Measurements from ENCODE around the gene CERS4. TPM values are rescaled to one million over a fixed set of nuclear protein-coding genes. Genes with fewer than 3 reads are reported as not detected.

Gene CERS4
- total and polyA plus RNA-seq, 2 experiments from 2014 or later: 68.5 to 109 TPM

GRCh38 chr19:8261881-8262280, 52.7 kb downstream of the CERS4 start:
- 0 out of 2 replicates have a peak, but pooled peaks cover 7% of the 10 kb centered on the region for H3K36me3 ChIP-seq (ENCODE audit: insufficient read depth)
- H2AFZ ChIP-seq: no peak overlapping the region
- Mint-ChIP-seq H3K4me3 (no peak overlapping the region), H3K9me3 (no peaks in the 10 kb centered on the region), H3K4me1 (peaks cover 15% of the 10 kb centered on the region), H3K36me3 (ENCODE audit: low read depth) (peaks cover 48% of the 10 kb centered on the region), H3K27ac (no peak overlapping the region), H3K27me3 (ENCODE audit: insufficient read depth, low read depth, poor library complexity) (peaks cover 14% of the 10 kb centered on the region)
- 0 out of 2 replicates have a peak, but pooled peaks cover 6% of the 10 kb centered on the region for H3K4me1 ChIP-seq (ENCODE audit: insufficient read depth)
- no peak overlapping the region for H3K4me3 ChIP-seq
- no peak overlapping the region for H3K4me2 ChIP-seq
- H3K27me3 ChIP-seq (ENCODE audit: insufficient read depth): no peaks in the 10 kb centered on the region
- no peak overlapping the region for H3K27ac ChIP-seq (ENCODE audit: low read depth)
- TF ChIP-seq EZH2phosphoT487 (IDR thresholded peaks at IDR 0.05; ENCODE audit: unreplicated experiment) (no peak), POLR2AphosphoS5 (IDR thresholded peaks at IDR 0.05; ENCODE audit: low read depth) (no peak), ZNF331 (CRISPR knock-in tag; IDR thresholded peaks at IDR 0.05; ENCODE audit: low read depth) (no peak), CREB1 (CRISPR knock-in tag; IDR thresholded peaks at IDR 0.05; ENCODE audit: low read depth) (no peak), STAT1 (IDR thresholded peaks at IDR 0.05; ENCODE audit: unreplicated experiment) (no peak), NANOG (IDR thresholded peaks at IDR 0.05; ENCODE audit: borderline replicate concordance) (no peak), CTCF (conservative IDR thresholded peaks at IDR 0.05; ENCODE audit: low read depth in 2 of 2) (no peak), ZNF114 (CRISPR knock-in tag; IDR thresholded peaks at IDR 0.05) (no peak), JUNB (IDR thresholded peaks at IDR 0.05; ENCODE audit: unreplicated experiment) (no peak), EZH2 (IDR thresholded peaks at IDR 0.05; ENCODE audit: low read depth, unreplicated experiment) (no peak)
- TF ChIP-seq, protein P1, sequence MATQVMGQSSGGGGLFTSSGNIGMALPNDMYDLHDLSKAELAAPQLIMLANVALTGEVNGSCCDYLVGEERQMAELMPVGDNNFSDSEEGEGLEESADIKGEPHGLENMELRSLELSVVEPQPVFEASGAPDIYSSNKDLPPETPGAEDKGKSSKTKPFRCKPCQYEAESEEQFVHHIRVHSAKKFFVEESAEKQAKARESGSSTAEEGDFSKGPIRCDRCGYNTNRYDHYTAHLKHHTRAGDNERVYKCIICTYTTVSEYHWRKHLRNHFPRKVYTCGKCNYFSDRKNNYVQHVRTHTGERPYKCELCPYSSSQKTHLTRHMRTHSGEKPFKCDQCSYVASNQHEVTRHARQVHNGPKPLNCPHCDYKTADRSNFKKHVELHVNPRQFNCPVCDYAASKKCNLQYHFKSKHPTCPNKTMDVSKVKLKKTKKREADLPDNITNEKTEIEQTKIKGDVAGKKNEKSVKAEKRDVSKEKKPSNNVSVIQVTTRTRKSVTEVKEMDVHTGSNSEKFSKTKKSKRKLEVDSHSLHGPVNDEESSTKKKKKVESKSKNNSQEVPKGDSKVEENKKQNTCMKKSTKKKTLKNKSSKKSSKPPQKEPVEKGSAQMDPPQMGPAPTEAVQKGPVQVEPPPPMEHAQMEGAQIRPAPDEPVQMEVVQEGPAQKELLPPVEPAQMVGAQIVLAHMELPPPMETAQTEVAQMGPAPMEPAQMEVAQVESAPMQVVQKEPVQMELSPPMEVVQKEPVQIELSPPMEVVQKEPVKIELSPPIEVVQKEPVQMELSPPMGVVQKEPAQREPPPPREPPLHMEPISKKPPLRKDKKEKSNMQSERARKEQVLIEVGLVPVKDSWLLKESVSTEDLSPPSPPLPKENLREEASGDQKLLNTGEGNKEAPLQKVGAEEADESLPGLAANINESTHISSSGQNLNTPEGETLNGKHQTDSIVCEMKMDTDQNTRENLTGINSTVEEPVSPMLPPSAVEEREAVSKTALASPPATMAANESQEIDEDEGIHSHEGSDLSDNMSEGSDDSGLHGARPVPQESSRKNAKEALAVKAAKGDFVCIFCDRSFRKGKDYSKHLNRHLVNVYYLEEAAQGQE (IDR thresholded peaks at IDR 0.05; ENCODE audit: unreplicated experiment): no peak
- TF ChIP-seq, protein P2, sequence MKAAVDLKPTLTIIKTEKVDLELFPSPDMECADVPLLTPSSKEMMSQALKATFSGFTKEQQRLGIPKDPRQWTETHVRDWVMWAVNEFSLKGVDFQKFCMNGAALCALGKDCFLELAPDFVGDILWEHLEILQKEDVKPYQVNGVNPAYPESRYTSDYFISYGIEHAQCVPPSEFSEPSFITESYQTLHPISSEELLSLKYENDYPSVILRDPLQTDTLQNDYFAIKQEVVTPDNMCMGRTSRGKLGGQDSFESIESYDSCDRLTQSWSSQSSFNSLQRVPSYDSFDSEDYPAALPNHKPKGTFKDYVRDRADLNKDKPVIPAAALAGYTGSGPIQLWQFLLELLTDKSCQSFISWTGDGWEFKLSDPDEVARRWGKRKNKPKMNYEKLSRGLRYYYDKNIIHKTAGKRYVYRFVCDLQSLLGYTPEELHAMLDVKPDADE (IDR thresholded peaks at IDR 0.05): no peak
- TF ChIP-seq, protein P3, sequence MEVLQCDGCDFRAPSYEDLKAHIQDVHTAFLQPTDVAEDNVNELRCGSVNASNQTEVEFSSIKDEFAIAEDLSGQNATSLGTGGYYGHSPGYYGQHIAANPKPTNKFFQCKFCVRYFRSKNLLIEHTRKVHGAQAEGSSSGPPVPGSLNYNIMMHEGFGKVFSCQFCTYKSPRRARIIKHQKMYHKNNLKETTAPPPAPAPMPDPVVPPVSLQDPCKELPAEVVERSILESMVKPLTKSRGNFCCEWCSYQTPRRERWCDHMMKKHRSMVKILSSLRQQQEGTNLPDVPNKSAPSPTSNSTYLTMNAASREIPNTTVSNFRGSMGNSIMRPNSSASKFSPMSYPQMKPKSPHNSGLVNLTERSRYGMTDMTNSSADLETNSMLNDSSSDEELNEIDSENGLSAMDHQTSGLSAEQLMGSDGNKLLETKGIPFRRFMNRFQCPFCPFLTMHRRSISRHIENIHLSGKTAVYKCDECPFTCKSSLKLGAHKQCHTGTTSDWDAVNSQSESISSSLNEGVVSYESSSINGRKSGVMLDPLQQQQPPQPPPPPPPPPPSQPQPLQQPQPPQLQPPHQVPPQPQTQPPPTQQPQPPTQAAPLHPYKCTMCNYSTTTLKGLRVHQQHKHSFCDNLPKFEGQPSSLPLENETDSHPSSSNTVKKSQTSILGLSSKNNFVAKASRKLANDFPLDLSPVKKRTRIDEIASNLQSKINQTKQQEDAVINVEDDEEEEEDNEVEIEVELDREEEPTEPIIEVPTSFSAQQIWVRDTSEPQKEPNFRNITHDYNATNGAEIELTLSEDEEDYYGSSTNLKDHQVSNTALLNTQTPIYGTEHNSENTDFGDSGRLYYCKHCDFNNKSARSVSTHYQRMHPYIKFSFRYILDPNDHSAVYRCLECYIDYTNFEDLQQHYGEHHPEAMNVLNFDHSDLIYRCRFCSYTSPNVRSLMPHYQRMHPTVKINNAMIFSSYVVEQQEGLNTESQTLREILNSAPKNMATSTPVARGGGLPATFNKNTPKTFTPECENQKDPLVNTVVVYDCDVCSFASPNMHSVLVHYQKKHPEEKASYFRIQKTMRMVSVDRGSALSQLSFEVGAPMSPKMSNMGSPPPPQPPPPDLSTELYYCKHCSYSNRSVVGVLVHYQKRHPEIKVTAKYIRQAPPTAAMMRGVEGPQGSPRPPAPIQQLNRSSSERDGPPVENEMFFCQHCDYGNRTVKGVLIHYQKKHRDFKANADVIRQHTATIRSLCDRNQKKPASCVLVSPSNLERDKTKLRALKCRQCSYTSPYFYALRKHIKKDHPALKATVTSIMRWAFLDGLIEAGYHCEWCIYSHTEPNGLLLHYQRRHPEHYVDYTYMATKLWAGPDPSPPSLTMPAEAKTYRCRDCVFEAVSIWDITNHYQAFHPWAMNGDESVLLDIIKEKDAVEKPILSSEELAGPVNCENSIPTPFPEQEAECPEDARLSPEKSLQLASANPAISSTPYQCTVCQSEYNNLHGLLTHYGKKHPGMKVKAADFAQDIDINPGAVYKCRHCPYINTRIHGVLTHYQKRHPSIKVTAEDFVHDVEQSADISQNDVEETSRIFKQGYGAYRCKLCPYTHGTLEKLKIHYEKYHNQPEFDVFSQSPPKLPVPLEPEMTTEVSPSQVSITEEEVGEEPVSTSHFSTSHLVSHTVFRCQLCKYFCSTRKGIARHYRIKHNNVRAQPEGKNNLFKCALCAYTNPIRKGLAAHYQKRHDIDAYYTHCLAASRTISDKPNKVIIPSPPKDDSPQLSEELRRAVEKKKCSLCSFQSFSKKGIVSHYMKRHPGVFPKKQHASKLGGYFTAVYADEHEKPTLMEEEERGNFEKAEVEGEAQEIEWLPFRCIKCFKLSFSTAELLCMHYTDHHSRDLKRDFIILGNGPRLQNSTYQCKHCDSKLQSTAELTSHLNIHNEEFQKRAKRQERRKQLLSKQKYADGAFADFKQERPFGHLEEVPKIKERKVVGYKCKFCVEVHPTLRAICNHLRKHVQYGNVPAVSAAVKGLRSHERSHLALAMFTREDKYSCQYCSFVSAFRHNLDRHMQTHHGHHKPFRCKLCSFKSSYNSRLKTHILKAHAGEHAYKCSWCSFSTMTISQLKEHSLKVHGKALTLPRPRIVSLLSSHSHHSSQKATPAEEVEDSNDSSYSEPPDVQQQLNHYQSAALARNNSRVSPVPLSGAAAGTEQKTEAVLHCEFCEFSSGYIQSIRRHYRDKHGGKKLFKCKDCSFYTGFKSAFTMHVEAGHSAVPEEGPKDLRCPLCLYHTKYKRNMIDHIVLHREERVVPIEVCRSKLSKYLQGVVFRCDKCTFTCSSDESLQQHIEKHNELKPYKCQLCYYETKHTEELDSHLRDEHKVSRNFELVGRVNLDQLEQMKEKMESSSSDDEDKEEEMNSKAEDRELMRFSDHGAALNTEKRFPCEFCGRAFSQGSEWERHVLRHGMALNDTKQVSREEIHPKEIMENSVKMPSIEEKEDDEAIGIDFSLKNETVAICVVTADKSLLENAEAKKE (CRISPR knock-in tag; IDR thresholded peaks at IDR 0.05): no peak
- H4K20me1 ChIP-seq (replicated peaks; ENCODE audit: insufficient read depth): 0 out of 2 replicates have a peak, but pooled peaks cover 3% of the 10 kb centered on the region
- no peaks in the 10 kb centered on the region for H3K79me2 ChIP-seq (replicated peaks; ENCODE audit: insufficient read depth)
- H3K9me2 ChIP-seq (ENCODE audit: insufficient read depth): no peaks in the 10 kb centered on the region
- ATAC-seq (no peak), DNase-seq (ENCODE audit: low spot score) (no peak)
- H3F3A ChIP-seq (replicated peaks; ENCODE audit: low read depth): peaks cover 10% of the 10 kb centered on the region
